B cell (primary cell): ENCODE data around the gene NR3C2.
A peak's percentile ranks its signal among the peaks of the same experiment; 100 is the strongest.

Source experiments
- CTCF ChIP-seq: fragments of 200-600 bp; IDR thresholded peaks from one replicate; pipeline ENCODE4 v1.8.0; 2022; ENCODE audit warnings: antibody characterized with exemption, mild to moderate bottlenecking
- EZH2 ChIP-seq: IDR thresholded peaks from 2 replicates; pipeline ENCODE4 v1.6.1; 2012; ENCODE audit warnings: borderline replicate concordance, low read depth, mild to moderate bottlenecking, moderate library complexity, low read length; ENCODE audit not compliant: insufficient read depth, poor library complexity, severe bottlenecking

GRCh38 chr4:148444296-148445070 lies 2.3 kb upstream of the NR3C2 start:
- TF ChIP-seq CTCF (peak; percentile 15), EZH2 (no peak)
